ENCODE measurements around the gene NT5DC1. TPM values are rescaled to one million over a fixed set of nuclear protein-coding genes. Genes with fewer than 3 reads are reported as not detected.

NT5DC1 gene
- polyA plus RNA-seq (2013, experiment 1 of 2), result 31.0 TPM
- 29.2 TPM for polyA plus RNA-seq (2013, experiment 2 of 2)

- Histone ChIP-seq H3K36me3 (ENCODE audit: control insufficient read depth, insufficient read depth, low read length) (no peaks in the 10 kb centered on the region), H3K4me1 (ENCODE audit: control insufficient read depth, insufficient read depth, low read length, poor library complexity, severe bottlenecking) (peaks cover 14% of the 10 kb centered on the region), H3K4me3 (ENCODE audit: extremely low read depth, insufficient read depth, low read length, poor library complexity, severe bottlenecking) (peak within 1 kb of the TSS; percentile 69), H3K27ac (ENCODE audit: low read depth, low read length, severe bottlenecking) (peak within 1 kb of the TSS; percentile 90), H3K9me3 (ENCODE audit: control insufficient read depth, low read length) (peaks cover 11% of the 10 kb centered on the region)
- 1% methylated on average over 52 to 81 of the region's 87 CpGs for WGBS, 2 experiments (ENCODE audit: insufficient coverage in 2 of 2)
These were observed at the start of gene NT5DC1 for GRCh38 chr6:116100419-116101301. NT5DC1 (plus strand) TSS chr6:116100853; CDS start chr6:116100931, 78 bp downstream.

- WGBS, 2 experiments (ENCODE audit: insufficient coverage in 2 of 2), result no CpG with 5 or more reads among the region's 3 CpGs
- H3K9me3 ChIP-seq (ENCODE audit: control insufficient read depth, low read length), result no peaks in the 10 kb centered on the region
- H3K4me1 ChIP-seq (ENCODE audit: control insufficient read depth, insufficient read depth, low read length, poor library complexity, severe bottlenecking), result no peaks in the 10 kb centered on the region
- no peak overlapping the region for H3K4me3 ChIP-seq (ENCODE audit: extremely low read depth, insufficient read depth, low read length, poor library complexity, severe bottlenecking)
- no peaks in the 10 kb centered on the region for H3K36me3 ChIP-seq (ENCODE audit: control insufficient read depth, insufficient read depth, low read length)
- no peak overlapping the region for H3K27ac ChIP-seq (ENCODE audit: low read depth, low read length, severe bottlenecking)
These were observed 49.4 kb upstream of the NT5DC1 start for GRCh38 chr6:116051244-116051643.

- Histone ChIP-seq H3K36me3 (ENCODE audit: control insufficient read depth, insufficient read depth, low read length) (no peaks in the 10 kb centered on the region), H3K27ac (ENCODE audit: low read depth, low read length, severe bottlenecking) (no peak overlapping the region), H3K4me1 (ENCODE audit: control insufficient read depth, insufficient read depth, low read length, poor library complexity, severe bottlenecking) (no peaks in the 10 kb centered on the region), H3K4me3 (ENCODE audit: extremely low read depth, insufficient read depth, low read length, poor library complexity, severe bottlenecking) (no peak overlapping the region), H3K9me3 (ENCODE audit: control insufficient read depth, low read length) (no peaks in the 10 kb centered on the region)
- no CpG with 5 or more reads among the region's 1 CpG for WGBS, 2 experiments (ENCODE audit: insufficient coverage in 2 of 2)
These were observed 45.1 kb upstream of the NT5DC1 start for GRCh38 chr6:116055513-116055912.

DNA sequence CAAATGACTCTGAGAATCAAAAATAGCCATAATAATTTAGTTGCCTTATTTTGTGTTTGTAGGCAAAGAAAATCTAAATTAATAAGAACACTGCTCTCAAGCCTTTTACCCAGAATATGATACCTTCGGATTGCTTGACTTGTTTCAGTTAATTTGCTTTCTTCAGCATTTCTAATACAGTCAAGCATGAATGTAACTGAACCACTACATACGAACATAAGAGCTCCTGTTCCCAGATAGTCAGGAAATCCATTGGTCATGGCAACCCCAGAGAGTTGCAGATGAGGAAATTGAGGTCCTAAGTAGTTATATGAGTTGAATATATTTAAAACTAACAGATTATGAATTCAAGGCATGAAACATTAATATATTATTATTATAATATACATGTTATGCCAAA, 42.9 kb upstream of the NT5DC1 start:
- no peak overlapping the region for H3K4me3 ChIP-seq (ENCODE audit: extremely low read depth, insufficient read depth, low read length, poor library complexity, severe bottlenecking)
- no peaks in the 10 kb centered on the region for H3K9me3 ChIP-seq (ENCODE audit: control insufficient read depth, low read length)
- no peaks in the 10 kb centered on the region for H3K4me1 ChIP-seq (ENCODE audit: control insufficient read depth, insufficient read depth, low read length, poor library complexity, severe bottlenecking)
- WGBS, 2 experiments (ENCODE audit: insufficient coverage in 2 of 2), result 100% methylated on average over 1 of the region's 2 CpGs; no CpG with 5 or more reads in 1 of the 2 experiments
- H3K27ac ChIP-seq (ENCODE audit: low read depth, low read length, severe bottlenecking), result no peak overlapping the region
- no peaks in the 10 kb centered on the region for H3K36me3 ChIP-seq (ENCODE audit: control insufficient read depth, insufficient read depth, low read length)

- H3K9me3 ChIP-seq (ENCODE audit: control insufficient read depth, low read length), result no peaks in the 10 kb centered on the region
- no peak overlapping the region for H3K4me3 ChIP-seq (ENCODE audit: extremely low read depth, insufficient read depth, low read length, poor library complexity, severe bottlenecking)
- WGBS, 2 experiments (ENCODE audit: insufficient coverage in 2 of 2), result 95 to 96% methylated on average over 7 to 8 of the region's 13 CpGs
- H3K36me3 ChIP-seq (ENCODE audit: control insufficient read depth, insufficient read depth, low read length), result no peaks in the 10 kb centered on the region
- no peak overlapping the region for H3K27ac ChIP-seq (ENCODE audit: low read depth, low read length, severe bottlenecking)
- H3K4me1 ChIP-seq (ENCODE audit: control insufficient read depth, insufficient read depth, low read length, poor library complexity, severe bottlenecking), result no peaks in the 10 kb centered on the region
These were observed 40.7 kb upstream of the NT5DC1 start for GRCh38 chr6:116059713-116060571.

DNA sequence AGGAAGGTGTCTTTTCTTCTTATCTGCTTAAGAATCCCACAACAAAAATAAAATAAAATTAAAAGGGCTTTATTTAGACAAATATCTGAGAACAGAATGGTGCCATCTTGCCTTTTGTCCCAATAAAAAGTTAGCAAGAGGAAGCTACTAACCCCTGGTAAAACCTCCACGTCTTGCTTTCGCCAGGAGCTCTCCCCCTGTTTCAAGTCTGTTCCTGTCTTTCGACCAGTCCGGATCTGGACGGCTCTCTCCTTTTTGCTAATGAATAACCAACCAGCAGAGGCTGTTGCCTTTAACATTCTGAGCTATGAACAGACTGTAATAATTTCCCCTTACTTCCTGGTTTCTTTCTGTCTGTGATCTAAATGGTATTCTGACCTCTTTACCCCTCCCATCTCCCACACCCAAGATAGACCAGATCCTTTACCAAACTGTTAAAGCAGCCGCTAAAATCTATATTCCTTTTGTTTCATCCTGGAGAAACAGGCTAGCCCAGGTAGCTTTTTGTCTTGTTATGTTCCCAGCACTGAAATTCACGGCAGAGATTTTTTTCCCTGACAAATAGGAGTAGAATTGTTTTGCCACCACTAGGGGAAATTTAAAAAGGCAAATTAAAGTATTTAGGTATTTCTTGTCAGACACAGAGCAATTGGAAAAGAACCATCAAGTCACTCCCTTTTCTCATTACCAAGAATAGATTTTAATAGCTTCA, 39.9 kb upstream of the NT5DC1 start, which contains the start of gene FRK:
TSS of gene FRK (minus strand) at position 320 of the 712 bp plus-strand sequence. CDS start 580 bp downstream, outside the sequence.
- Histone ChIP-seq H3K4me1 (ENCODE audit: control insufficient read depth, insufficient read depth, low read length, poor library complexity, severe bottlenecking) (no peaks in the 10 kb centered on the region), H3K36me3 (ENCODE audit: control insufficient read depth, insufficient read depth, low read length) (no peaks in the 10 kb centered on the region), H3K9me3 (ENCODE audit: control insufficient read depth, low read length) (no peaks in the 10 kb centered on the region), H3K4me3 (ENCODE audit: extremely low read depth, insufficient read depth, low read length, poor library complexity, severe bottlenecking) (no peak within 1 kb of the TSS), H3K27ac (ENCODE audit: low read depth, low read length, severe bottlenecking) (no peak within 1 kb of the TSS)
- WGBS, 2 experiments (ENCODE audit: insufficient coverage in 2 of 2), result 83 to 92% methylated on average over 5 to 6 of the region's 7 CpGs

DNA sequence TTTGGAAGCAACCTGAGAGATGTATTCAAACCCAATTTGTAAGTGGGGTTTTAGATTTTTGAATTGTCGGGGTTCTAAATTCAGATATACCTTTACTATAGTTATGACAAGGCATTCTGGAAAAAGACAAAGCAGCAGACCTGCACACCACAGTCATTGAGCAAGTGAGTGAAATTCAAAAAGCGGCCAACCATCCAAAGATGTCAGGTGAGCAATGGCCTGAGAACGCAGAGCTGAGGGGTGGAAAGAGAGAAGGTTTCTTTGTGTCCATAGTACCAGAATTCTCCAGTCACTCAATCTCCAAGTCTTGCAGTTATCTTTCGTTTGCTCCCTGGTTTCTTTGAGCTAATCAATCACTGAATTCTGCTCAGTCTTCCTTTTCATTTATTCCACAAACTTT, 38.2 kb upstream of the NT5DC1 start:
- H3K36me3 ChIP-seq (ENCODE audit: control insufficient read depth, insufficient read depth, low read length), result no peaks in the 10 kb centered on the region
- H3K4me3 ChIP-seq (ENCODE audit: extremely low read depth, insufficient read depth, low read length, poor library complexity, severe bottlenecking), result no peak overlapping the region
- H3K9me3 ChIP-seq (ENCODE audit: control insufficient read depth, low read length), result no peaks in the 10 kb centered on the region
- WGBS, 2 experiments (ENCODE audit: insufficient coverage in 2 of 2), result 74 to 95% methylated on average over 2 of the region's 4 CpGs
- no peak overlapping the region for H3K27ac ChIP-seq (ENCODE audit: low read depth, low read length, severe bottlenecking)
- no peaks in the 10 kb centered on the region for H3K4me1 ChIP-seq (ENCODE audit: control insufficient read depth, insufficient read depth, low read length, poor library complexity, severe bottlenecking)

- H3K9me3 ChIP-seq (ENCODE audit: control insufficient read depth, low read length), result no peaks in the 10 kb centered on the region
- no peaks in the 10 kb centered on the region for H3K4me1 ChIP-seq (ENCODE audit: control insufficient read depth, insufficient read depth, low read length, poor library complexity, severe bottlenecking)
- no peaks in the 10 kb centered on the region for H3K36me3 ChIP-seq (ENCODE audit: control insufficient read depth, insufficient read depth, low read length)
- H3K4me3 ChIP-seq (ENCODE audit: extremely low read depth, insufficient read depth, low read length, poor library complexity, severe bottlenecking), result no peak overlapping the region
- no peak overlapping the region for H3K27ac ChIP-seq (ENCODE audit: low read depth, low read length, severe bottlenecking)
These were observed 36.0 kb upstream of the NT5DC1 start for GRCh38 chr6:116064666-116065065.

DNA sequence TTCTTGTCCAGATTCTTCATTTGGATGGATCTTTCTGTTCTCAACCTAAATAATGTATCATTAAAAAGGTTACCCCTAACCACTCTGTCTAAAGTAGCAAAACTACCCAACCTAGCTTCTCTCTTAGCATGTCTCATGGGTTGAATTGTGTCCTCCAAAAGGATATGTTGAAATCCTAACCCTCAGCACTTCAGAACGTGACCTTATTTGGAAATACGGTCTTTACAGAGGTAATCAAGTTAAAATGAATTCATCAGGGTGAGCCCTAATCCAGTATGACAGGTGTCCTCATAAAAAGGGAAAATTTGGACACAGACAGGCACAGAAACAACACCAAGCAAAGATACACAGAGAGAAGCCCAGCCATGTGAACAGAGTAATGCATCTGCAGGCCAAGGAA, 33.9 kb upstream of the NT5DC1 start:
- Histone ChIP-seq H3K4me1 (ENCODE audit: control insufficient read depth, insufficient read depth, low read length, poor library complexity, severe bottlenecking) (no peaks in the 10 kb centered on the region), H3K36me3 (ENCODE audit: control insufficient read depth, insufficient read depth, low read length) (no peaks in the 10 kb centered on the region), H3K4me3 (ENCODE audit: extremely low read depth, insufficient read depth, low read length, poor library complexity, severe bottlenecking) (no peak overlapping the region), H3K27ac (ENCODE audit: low read depth, low read length, severe bottlenecking) (no peak overlapping the region), H3K9me3 (ENCODE audit: control insufficient read depth, low read length) (no peaks in the 10 kb centered on the region)
- 85% methylated on average over 2 of the region's 2 CpGs; no CpG with 5 or more reads in 1 of the 2 experiments for WGBS, 2 experiments (ENCODE audit: insufficient coverage in 2 of 2)

DNA sequence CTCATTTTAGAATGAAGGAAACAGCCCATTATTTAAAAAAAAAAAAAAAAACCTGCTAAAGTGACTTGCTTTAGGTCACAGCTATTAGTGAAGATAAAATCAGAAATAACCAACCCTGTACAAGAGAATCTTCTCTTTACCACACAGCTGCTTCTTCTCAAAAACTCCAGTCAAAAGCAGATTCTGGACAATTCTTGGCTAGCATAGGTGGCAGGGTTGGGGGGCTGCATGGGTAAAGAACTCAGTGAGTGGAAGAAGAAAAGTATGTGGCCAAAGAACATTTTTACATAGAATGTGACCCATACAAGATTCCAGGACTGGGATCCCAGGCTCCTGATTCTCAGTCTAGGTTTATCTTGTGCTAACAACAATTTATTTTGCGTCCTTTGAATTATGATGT, 30.6 kb upstream of the NT5DC1 start:
- H3K4me3 ChIP-seq (ENCODE audit: extremely low read depth, insufficient read depth, low read length, poor library complexity, severe bottlenecking), result no peak overlapping the region
- 100% methylated on average over 1 of the region's 1 CpG; no CpG with 5 or more reads in 1 of the 2 experiments for WGBS, 2 experiments (ENCODE audit: insufficient coverage in 2 of 2)
- no peaks in the 10 kb centered on the region for H3K4me1 ChIP-seq (ENCODE audit: control insufficient read depth, insufficient read depth, low read length, poor library complexity, severe bottlenecking)
- H3K27ac ChIP-seq (ENCODE audit: low read depth, low read length, severe bottlenecking), result no peak overlapping the region
- no peaks in the 10 kb centered on the region for H3K9me3 ChIP-seq (ENCODE audit: control insufficient read depth, low read length)
- H3K36me3 ChIP-seq (ENCODE audit: control insufficient read depth, insufficient read depth, low read length), result no peaks in the 10 kb centered on the region
